RWPE2 (cell line): ENCODE results near the gene BSX.

Source experiments
- ATAC-seq: fragments of 200-7000 bp; cut with Tn5 transposase; 3 replicates; pipeline ENCODE4 v1.9.1; 2021; ENCODE audit warnings: low read depth
- DNase-seq: peaks from one replicate; pipeline ENCODE4 v3.0.0-alpha.2; 2020; ENCODE audit warnings: low spot score
- H3K27ac ChIP-seq: fragments of 450-650 bp; 2 replicates; pipeline ENCODE4 v1.5.1; 2017; ENCODE audit warnings: mild to moderate bottlenecking; ENCODE audit not compliant: poor library complexity, severe bottlenecking
- H3K27me3 ChIP-seq: fragments of 250-450 bp; sonication (Bioruptor Pico); 2 replicates; pipeline ENCODE4 v1.5.1; 2021; ENCODE audit warnings: mild to moderate bottlenecking, moderate library complexity; ENCODE audit not compliant: insufficient read depth, poor library complexity, severe bottlenecking
- H3K36me3 ChIP-seq: fragments of 250-450 bp; sonication (Bioruptor Pico); 2 replicates; pipeline ENCODE4 v1.5.1; 2020; ENCODE audit warnings: low read depth, mild to moderate bottlenecking, moderate library complexity
- H3K4me1 ChIP-seq: fragments of 250-450 bp; sonication (Bioruptor Pico); 2 replicates; pipeline ENCODE4 v1.5.1; 2021; ENCODE audit warnings: mild to moderate bottlenecking, moderate library complexity; ENCODE audit not compliant: insufficient read depth, poor library complexity, severe bottlenecking
- H3K4me3 ChIP-seq: fragments of 250-450 bp; sonication (Bioruptor Pico); 2 replicates; pipeline ENCODE4 v1.5.1; 2021; ENCODE audit warnings: mild to moderate bottlenecking, moderate library complexity; ENCODE audit not compliant: severe bottlenecking
- H3K9me3 ChIP-seq: fragments of 250-450 bp; sonication (Bioruptor Pico); 2 replicates; pipeline ENCODE4 v1.5.1; 2021; ENCODE audit warnings: mild to moderate bottlenecking, moderate library complexity; ENCODE audit not compliant: severe bottlenecking
- CTCF ChIP-seq: fragments of 450-650 bp; IDR thresholded peaks from one replicate; pipeline ENCODE4 v1.5.1; 2017; ENCODE audit warnings: mild to moderate bottlenecking, moderate library complexity; ENCODE audit not compliant: poor library complexity, severe bottlenecking

BSX gene

GRCh38 chr11:122963961-122964360 lies 17.7 kb downstream of the BSX start:
- no peaks in the 10 kb centered on the region for H3K9me3 ChIP-seq
- H3K36me3 ChIP-seq, result no peaks in the 10 kb centered on the region
- H3K27me3 ChIP-seq, result peaks cover 41% of the 10 kb centered on the region
- H3K4me3 ChIP-seq, result no peak overlapping the region
- H3K4me1 ChIP-seq, result no peaks in the 10 kb centered on the region
- no peak overlapping the region for H3K27ac ChIP-seq
- ATAC-seq, result no peak; the same call in 2 of the 3 replicates
- no peak for TF ChIP-seq CTCF
- no peak for DNase-seq

- peaks cover 5% of the 10 kb centered on the region for H3K27me3 ChIP-seq
- DNase-seq, result no peak
- TF ChIP-seq CTCF, result no peak
- no peaks in the 10 kb centered on the region for H3K9me3 ChIP-seq
- no peak overlapping the region for H3K4me3 ChIP-seq
- no peak overlapping the region for H3K27ac ChIP-seq
- no peaks in the 10 kb centered on the region for H3K36me3 ChIP-seq
- H3K4me1 ChIP-seq, result no peaks in the 10 kb centered on the region
- ATAC-seq, result no peak
Observed at GRCh38 chr11:122954455-122954854, 27.2 kb downstream of the BSX start.

GRCh38 chr11:122951211-122951610 lies 30.4 kb downstream of the BSX start:
- H3K36me3 ChIP-seq, result no peaks in the 10 kb centered on the region
- no peak for TF ChIP-seq CTCF
- no peak overlapping the region for H3K4me3 ChIP-seq

GRCh38 chr11:122938557-122938956 lies 43.1 kb downstream of the BSX start:
- Histone ChIP-seq H3K4me3 (no peak overlapping the region), H3K27me3 (peaks cover 4% of the 10 kb centered on the region), H3K36me3 (no peaks in the 10 kb centered on the region), H3K27ac (no peak overlapping the region), H3K9me3 (no peaks in the 10 kb centered on the region), H3K4me1 (no peaks in the 10 kb centered on the region)
- DNase-seq (no peak), ATAC-seq (no peak)
- TF ChIP-seq CTCF, result no peak

More at GRCh38 chr11:122951211-122951610, 30.4 kb downstream of the BSX start:
- Histone ChIP-seq H3K9me3 (no peaks in the 10 kb centered on the region), H3K27me3 (peaks cover 5% of the 10 kb centered on the region), H3K27ac (no peak overlapping the region), H3K4me1 (no peaks in the 10 kb centered on the region)
- ATAC-seq (no peak), DNase-seq (no peak)

GRCh38 chr11:122937983-122938382 lies 43.7 kb downstream of the BSX start:
- no peaks in the 10 kb centered on the region for H3K36me3 ChIP-seq
- no peaks in the 10 kb centered on the region for H3K9me3 ChIP-seq
- no peak for TF ChIP-seq CTCF
- DNase-seq (no peak), ATAC-seq (no peak)
- H3K27me3 ChIP-seq, result peaks cover 4% of the 10 kb centered on the region
- no peaks in the 10 kb centered on the region for H3K4me1 ChIP-seq
- no peak overlapping the region for H3K4me3 ChIP-seq
- no peak overlapping the region for H3K27ac ChIP-seq
